SK-N-SH (cell line): ENCODE measurements around the gene RTP2. TPM values are rescaled to one million over a fixed set of nuclear protein-coding genes. Genes with fewer than 3 reads are reported as not detected.

Source experiments
- CTCF ChIA-PET: fragments of 300-600, 350-600 bp; formaldehyde crosslinking; extraction: SDS; loops from one replicate; lab custom pipeline; 2021; lab: Yijun Ruan, JAX
- POLR2A ChIA-PET: fragments of 350-600 bp; sonication (Branson Sonifier 250); formaldehyde crosslinking; extraction: SDS; loops from one replicate; lab custom pipeline; 2020; ENCODE audit warnings: antibody characterized with exemption, inconsistent platforms; lab: Yijun Ruan, JAX
- DNase-seq: peaks from one replicate; pipeline ENCODE4 v3.0.0; 2012
- H2AFZ ChIP-seq: fragments of 200-600 bp; sonication (generic); 2 replicates; pipeline ENCODE4 v1.8.1; 2016; ENCODE audit warnings: antibody characterized with exemption, mild to moderate bottlenecking, low read depth
- H3F3A ChIP-seq: fragments of 200-600 bp; sonication (generic); replicated peaks from 2 replicates; pipeline ENCODE3; 2016; ENCODE audit warnings: antibody characterized with exemption, mild to moderate bottlenecking; ENCODE audit not compliant: insufficient read depth
- H3K27ac ChIP-seq, 2 experiments: fragments of 200-500 bp in 1 of 2; fragments of 200-600 bp in 1 of 2; sonication (Bioruptor generic) in 1 of 2; sonication (generic), shearing (Covaris generic) in 1 of 2; 2 replicates each; pipeline versions ENCODE4 v1.5.1 to v1.6.1; 2014 to 2016; ENCODE audit warnings: low read depth in 2 of 2, inconsistent platforms in 1 of 2, low read length in 1 of 2, mild to moderate bottlenecking in 1 of 2, mixed read lengths in 1 of 2
- H3K27me3 ChIP-seq: fragments of 200-600 bp; sonication (generic), shearing (Covaris generic); 2 replicates; pipeline ENCODE4 v1.6.1; 2016; ENCODE audit warnings: mixed run types; ENCODE audit not compliant: insufficient read depth
- H3K36me3 ChIP-seq, 2 experiments: fragments of 200-500 bp in 1 of 2; fragments of 200-600 bp in 1 of 2; sonication (Bioruptor generic) in 1 of 2; sonication (generic) in 1 of 2; replicated peaks in 1 of 2; 2 replicates each; pipeline versions ENCODE3 to v1.5.1; 2014 to 2016; ENCODE audit warnings: low read length in 1 of 2, mild to moderate bottlenecking in 1 of 2; ENCODE audit not compliant: insufficient read depth in 2 of 2, control insufficient read depth in 1 of 2
- H3K4me1 ChIP-seq, 2 experiments: fragments of 200-500 bp in 1 of 2; fragments of 200-600 bp in 1 of 2; sonication (Bioruptor generic) in 1 of 2; sonication (generic), shearing (Covaris generic) in 1 of 2; 2 replicates each; pipeline versions ENCODE4 v1.5.1 to v1.6.1; 2014 to 2016; ENCODE audit warnings: low read depth in 1 of 2, low read length in 1 of 2, mixed run types in 1 of 2; ENCODE audit not compliant: insufficient read depth in 2 of 2, control insufficient read depth in 1 of 2
- H3K4me2 ChIP-seq: fragments of 200-600 bp; sonication (generic), shearing (Covaris generic); 2 replicates; pipeline ENCODE4 v1.6.1; 2017; ENCODE audit warnings: mixed run types
- H3K4me3 ChIP-seq, 2 experiments: fragments of 200-500 bp in 1 of 2; fragments of 200-600 bp in 1 of 2; sonication (Bioruptor generic) in 1 of 2; sonication (generic), shearing (Covaris generic) in 1 of 2; 2 replicates each; pipeline versions ENCODE4 v1.5.1 to v1.8.1; 2014 to 2016; ENCODE audit warnings: low read depth in 2 of 2, inconsistent platforms in 1 of 2, low read length in 1 of 2, mild to moderate bottlenecking in 1 of 2, mixed read lengths in 1 of 2, moderate library complexity in 1 of 2
- H3K79me2 ChIP-seq: fragments of 200-600 bp; sonication (generic); 2 replicates; pipeline ENCODE4 v1.8.1; 2017; ENCODE audit warnings: mild to moderate bottlenecking; ENCODE audit not compliant: insufficient read depth
- H3K9ac ChIP-seq: fragments of 200-600 bp; sonication (generic); 2 replicates; pipeline ENCODE4 v1.6.1; 2017; ENCODE audit warnings: mixed run types
- H3K9me2 ChIP-seq: fragments of 200-600 bp; sonication (generic); 2 replicates; pipeline ENCODE4 v1.6.1; 2017; ENCODE audit warnings: mixed run types
- H3K9me3 ChIP-seq: fragments of 200-600 bp; sonication (generic); 2 replicates; pipeline ENCODE4 v1.6.1; 2017; ENCODE audit warnings: mixed run types, mild to moderate bottlenecking, moderate library complexity
- H4K20me1 ChIP-seq: fragments of 200-600 bp; sonication (generic); 2 replicates; pipeline ENCODE4 v1.6.1; 2017; ENCODE audit warnings: mild to moderate bottlenecking, mixed run types; ENCODE audit not compliant: insufficient read depth
- CTCF ChIP-seq: fragments of 200-600 bp; sonication (generic); IDR thresholded peaks from 2 replicates; pipeline ENCODE4 v1.6.1; 2017; ENCODE audit warnings: antibody characterized with exemption, mild to moderate bottlenecking, moderate library complexity
- EP300 ChIP-seq, 2 experiments: IDR thresholded peaks; 2 replicates each; pipeline versions ENCODE4 v1.4.0 to v1.6.1; 2012; ENCODE audit warnings: borderline replicate concordance in 1 of 2, low read depth in 1 of 2, low read length in 1 of 2
- EZH2phosphoT487 ChIP-seq: fragments of 200-600 bp; sonication (generic); IDR thresholded peaks from 2 replicates; pipeline ENCODE4 v1.6.1; 2017; ENCODE audit warnings: low read depth, mixed run types, mild to moderate bottlenecking, antibody characterized with exemption, moderate library complexity, borderline replicate concordance
- FOSL2 ChIP-seq: IDR thresholded peaks from 2 replicates; pipeline ENCODE4 v1.4.0; 2012; ENCODE audit warnings: low read depth, mild to moderate bottlenecking, moderate library complexity, borderline replicate concordance
- GABPA ChIP-seq: IDR thresholded peaks from 2 replicates; pipeline ENCODE4 v1.4.0; 2012; ENCODE audit warnings: low read depth, mild to moderate bottlenecking
- MXI1 ChIP-seq: IDR thresholded peaks from 2 replicates; pipeline ENCODE4 v1.6.1; 2012; ENCODE audit warnings: mild to moderate bottlenecking, low read depth, low read length, improper control_type of control experiment
- NFIC ChIP-seq: IDR thresholded peaks from 2 replicates; pipeline ENCODE4 v1.4.0; 2012; ENCODE audit warnings: borderline replicate concordance
- NRF1 ChIP-seq: IDR thresholded peaks from 2 replicates; pipeline ENCODE4 v1.6.1; 2012; ENCODE audit warnings: low read depth, mild to moderate bottlenecking, low read length
- POLR2AphosphoS5 ChIP-seq: IDR thresholded peaks from 2 replicates; pipeline ENCODE4 v1.6.1; 2012; ENCODE audit warnings: low read depth, low read length
- RFX5 ChIP-seq: IDR thresholded peaks from 2 replicates; pipeline ENCODE4 v1.6.1; 2012; ENCODE audit warnings: mild to moderate bottlenecking, improper control_type of control experiment, low read length
- TCF12 ChIP-seq: IDR thresholded peaks from 2 replicates; pipeline ENCODE4 v1.4.0; 2012
- TEAD4 ChIP-seq: IDR thresholded peaks from 2 replicates; pipeline ENCODE4 v1.4.0; 2012; ENCODE audit warnings: mild to moderate bottlenecking, borderline replicate concordance; ENCODE audit not compliant: insufficient read depth
- YY1 ChIP-seq: IDR thresholded peaks from 2 replicates; pipeline ENCODE4 v1.4.0; 2012; ENCODE audit warnings: low read depth, mild to moderate bottlenecking
- WGBS: methylation state at CpG from one replicate; pipeline ENCODE4 v1.1.6; 2017; ENCODE audit warnings: low lambda C conversion rate; 5-methylcytosine and 5-hydroxymethylcytosine counted together
- polyA plus RNA-seq, 3 experiments: library from polyadenylated mRNA; depleted of rRNA; stranded (reverse); fragments of >200 nt; gene quantifications; 2 replicates each; pipeline ENCODE4 v1.2.3, GENCODE V29; 2012
- TF ChIP-seq, protein P1 (sequence below): fragments of 150-350 bp; IDR thresholded peaks from 2 replicates; pipeline ENCODE4 v1.6.1; 2017; ENCODE audit warnings: antibody characterized with exemption, low read length, low read depth, borderline replicate concordance
- TF ChIP-seq, protein P2 (sequence below): IDR thresholded peaks from 2 replicates; pipeline ENCODE4 v1.4.0; 2012; ENCODE audit warnings: low read depth, borderline replicate concordance
- TF ChIP-seq, protein P3 (sequence below): fragments of 150-350 bp; IDR thresholded peaks from 2 replicates; pipeline ENCODE4 v1.6.1; 2016; ENCODE audit warnings: mild to moderate bottlenecking, low read depth, low read length

RTP2 gene
- polyA plus RNA-seq, 1 of the 3 experiments (the other 2 are of a cell fraction), result 0.07 TPM

- H3K36me3 ChIP-seq, result no peaks in the 10 kb centered on the region
- no peaks in the 10 kb centered on the region for H3K27me3 ChIP-seq
- no peaks in the 10 kb centered on the region for H3F3A ChIP-seq
- no peak overlapping the region for H2AFZ ChIP-seq
- H3K4me2 ChIP-seq, result no peak overlapping the region
- WGBS, result 46% methylated on average over 14 of the region's 14 CpGs
- DNase-seq, result no peak
- H3K79me2 ChIP-seq, result peaks cover under 1% of the 10 kb centered on the region; the same call in 1 of the 2 replicates
- H3K9ac ChIP-seq, result no peak overlapping the region
- POLR2A ChIA-PET, result no interaction called here
- no peaks in the 10 kb centered on the region for H4K20me1 ChIP-seq
- no peak for TF ChIP-seq RFX5
- TF ChIP-seq, protein P1, sequence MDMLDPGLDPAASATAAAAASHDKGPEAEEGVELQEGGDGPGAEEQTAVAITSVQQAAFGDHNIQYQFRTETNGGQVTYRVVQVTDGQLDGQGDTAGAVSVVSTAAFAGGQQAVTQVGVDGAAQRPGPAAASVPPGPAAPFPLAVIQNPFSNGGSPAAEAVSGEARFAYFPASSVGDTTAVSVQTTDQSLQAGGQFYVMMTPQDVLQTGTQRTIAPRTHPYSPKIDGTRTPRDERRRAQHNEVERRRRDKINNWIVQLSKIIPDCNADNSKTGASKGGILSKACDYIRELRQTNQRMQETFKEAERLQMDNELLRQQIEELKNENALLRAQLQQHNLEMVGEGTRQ, result no peak
- TF ChIP-seq MXI1, result no peak
- TF ChIP-seq YY1, result no peak
- no peaks in the 10 kb centered on the region for H3K9me2 ChIP-seq
- peaks cover 0 to 5% of the 10 kb centered on the region in 2 experiments; a peak in 1 of 4 replicates for H3K4me1 ChIP-seq
- H3K4me3 ChIP-seq, result no peak overlapping the region
- H3K9me3 ChIP-seq, result no peaks in the 10 kb centered on the region
- H3K27ac ChIP-seq, result no peak overlapping the region
- CTCF ChIA-PET, result interaction anchor here (0.6 to 4.6 kb wide), 2 partner anchors 12 to 906 kb away, joined by 3 to 61 read pairs; no protein-coding TSS in a partner anchor
Measured at GRCh38 chr3:187750006-187750512, 47.7 kb upstream of the RTP2 start.

DNA sequence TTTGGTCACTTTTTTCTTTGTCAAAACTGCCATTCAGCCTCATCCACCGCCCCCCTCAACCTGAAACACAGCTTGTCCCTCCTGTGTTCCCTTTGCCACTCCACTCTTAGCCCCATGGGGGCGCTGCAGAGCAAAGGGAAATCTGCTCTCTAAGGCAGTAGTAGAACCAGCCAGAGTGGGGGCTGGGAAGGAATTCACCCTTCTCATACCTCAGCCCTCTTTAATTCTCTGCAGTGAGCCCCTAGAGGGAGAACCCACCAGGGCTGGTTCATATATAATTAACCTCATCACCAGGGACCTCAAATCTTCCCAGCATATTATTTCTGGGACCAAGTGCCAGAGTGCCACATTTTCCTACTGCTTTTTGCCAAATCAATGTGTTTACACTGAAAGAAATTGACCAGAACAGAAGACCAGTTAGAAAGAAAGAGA is 45.7 kb upstream of the RTP2 start:
- H3F3A ChIP-seq, result no peaks in the 10 kb centered on the region
- no peaks in the 10 kb centered on the region for H4K20me1 ChIP-seq
- peak; percentile 60 for DNase-seq
- no peaks in the 10 kb centered on the region for H3K9me2 ChIP-seq
- H3K9me3 ChIP-seq, result no peaks in the 10 kb centered on the region
- H3K36me3 ChIP-seq, result no peaks in the 10 kb centered on the region
- H3K27ac ChIP-seq, result no peak overlapping the region; a peak in 1 of 4 replicates
- H2AFZ ChIP-seq, result no peak overlapping the region
- ChIA-PET POLR2A (no interaction called here), CTCF (interaction anchor here (0.7 to 4.6 kb wide), 9 partner anchors 9 to 1209 kb away, joined by 3 to 61 read pairs (median 3); no protein-coding TSS in a partner anchor)
- H3K27me3 ChIP-seq, result no peaks in the 10 kb centered on the region
- no peak overlapping the region; a peak in 1 of 4 replicates for H3K4me3 ChIP-seq
- no peak overlapping the region for H3K4me2 ChIP-seq
- peaks cover 20% of the 10 kb centered on the region for H3K79me2 ChIP-seq
- H3K9ac ChIP-seq, result no peak overlapping the region
- WGBS, result 0% methylated on average over 2 of the region's 2 CpGs
- H3K4me1 ChIP-seq, result peaks cover 5 to 11% of the 10 kb centered on the region in 2 experiments; a peak in 2 of 4 replicates
- TF ChIP-seq TEAD4 (no peak), FOSL2 (no peak), CTCF (peak; percentile 97), RFX5 (no peak), GABPA (no peak), EZH2phosphoT487 (no peak), POLR2AphosphoS5 (no peak), NRF1 (no peak), NFIC (peak; percentile 37), TCF12 (peak; percentile 36; the same call in 1 of the 2 replicates), EP300 (IDR thresholded peaks at IDR 0.05; ENCODE audit: borderline replicate concordance in 1 of 2, low read depth in 1 of 2, low read length in 1 of 2) (no peak)
- TF ChIP-seq, protein P2, sequence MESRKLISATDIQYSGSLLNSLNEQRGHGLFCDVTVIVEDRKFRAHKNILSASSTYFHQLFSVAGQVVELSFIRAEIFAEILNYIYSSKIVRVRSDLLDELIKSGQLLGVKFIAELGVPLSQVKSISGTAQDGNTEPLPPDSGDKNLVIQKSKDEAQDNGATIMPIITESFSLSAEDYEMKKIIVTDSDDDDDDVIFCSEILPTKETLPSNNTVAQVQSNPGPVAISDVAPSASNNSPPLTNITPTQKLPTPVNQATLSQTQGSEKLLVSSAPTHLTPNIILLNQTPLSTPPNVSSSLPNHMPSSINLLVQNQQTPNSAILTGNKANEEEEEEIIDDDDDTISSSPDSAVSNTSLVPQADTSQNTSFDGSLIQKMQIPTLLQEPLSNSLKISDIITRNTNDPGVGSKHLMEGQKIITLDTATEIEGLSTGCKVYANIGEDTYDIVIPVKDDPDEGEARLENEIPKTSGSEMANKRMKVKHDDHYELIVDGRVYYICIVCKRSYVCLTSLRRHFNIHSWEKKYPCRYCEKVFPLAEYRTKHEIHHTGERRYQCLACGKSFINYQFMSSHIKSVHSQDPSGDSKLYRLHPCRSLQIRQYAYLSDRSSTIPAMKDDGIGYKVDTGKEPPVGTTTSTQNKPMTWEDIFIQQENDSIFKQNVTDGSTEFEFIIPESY, result no peak
- TF ChIP-seq, protein P3, sequence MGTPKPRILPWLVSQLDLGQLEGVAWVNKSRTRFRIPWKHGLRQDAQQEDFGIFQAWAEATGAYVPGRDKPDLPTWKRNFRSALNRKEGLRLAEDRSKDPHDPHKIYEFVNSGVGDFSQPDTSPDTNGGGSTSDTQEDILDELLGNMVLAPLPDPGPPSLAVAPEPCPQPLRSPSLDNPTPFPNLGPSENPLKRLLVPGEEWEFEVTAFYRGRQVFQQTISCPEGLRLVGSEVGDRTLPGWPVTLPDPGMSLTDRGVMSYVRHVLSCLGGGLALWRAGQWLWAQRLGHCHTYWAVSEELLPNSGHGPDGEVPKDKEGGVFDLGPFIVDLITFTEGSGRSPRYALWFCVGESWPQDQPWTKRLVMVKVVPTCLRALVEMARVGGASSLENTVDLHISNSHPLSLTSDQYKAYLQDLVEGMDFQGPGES, result no peak
